Esophagus squamous epithelium (tissue), 4 donors: ENCODE results near the gene SMIM35.

Experiments used
- POLR2A ChIP-seq, 4 donors: fragments of 450-650 bp; IDR thresholded peaks; one replicate each; pipeline ENCODE4 v1.6.1; 2017; ENCODE audit warnings: antibody characterized with exemption in 4 of 4, mild to moderate bottlenecking in 4 of 4, moderate library complexity in 3 of 4
- TF ChIP-seq, protein P1 (sequence below), 6 experiments: fragments of 450-650 bp in 4 of 6; fragments of 200-600 bp in 2 of 6; sonication (generic) in 2 of 6; IDR thresholded peaks; one replicate each; pipeline ENCODE4 v1.5.1; 2016 to 2019; ENCODE audit warnings: antibody characterized with exemption in 6 of 6, mild to moderate bottlenecking in 4 of 6, moderate library complexity in 4 of 6

- TF ChIP-seq, protein P1, sequence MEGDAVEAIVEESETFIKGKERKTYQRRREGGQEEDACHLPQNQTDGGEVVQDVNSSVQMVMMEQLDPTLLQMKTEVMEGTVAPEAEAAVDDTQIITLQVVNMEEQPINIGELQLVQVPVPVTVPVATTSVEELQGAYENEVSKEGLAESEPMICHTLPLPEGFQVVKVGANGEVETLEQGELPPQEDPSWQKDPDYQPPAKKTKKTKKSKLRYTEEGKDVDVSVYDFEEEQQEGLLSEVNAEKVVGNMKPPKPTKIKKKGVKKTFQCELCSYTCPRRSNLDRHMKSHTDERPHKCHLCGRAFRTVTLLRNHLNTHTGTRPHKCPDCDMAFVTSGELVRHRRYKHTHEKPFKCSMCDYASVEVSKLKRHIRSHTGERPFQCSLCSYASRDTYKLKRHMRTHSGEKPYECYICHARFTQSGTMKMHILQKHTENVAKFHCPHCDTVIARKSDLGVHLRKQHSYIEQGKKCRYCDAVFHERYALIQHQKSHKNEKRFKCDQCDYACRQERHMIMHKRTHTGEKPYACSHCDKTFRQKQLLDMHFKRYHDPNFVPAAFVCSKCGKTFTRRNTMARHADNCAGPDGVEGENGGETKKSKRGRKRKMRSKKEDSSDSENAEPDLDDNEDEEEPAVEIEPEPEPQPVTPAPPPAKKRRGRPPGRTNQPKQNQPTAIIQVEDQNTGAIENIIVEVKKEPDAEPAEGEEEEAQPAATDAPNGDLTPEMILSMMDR (IDR thresholded peaks at IDR 0.05), result no peak
- TF ChIP-seq POLR2A (IDR thresholded peaks at IDR 0.05), result no peak
Observed at GRCh38 chr11:118057251-118058145, 29.3 kb downstream of the SMIM35 start.
